NB4 (cell line): ENCODE results near the gene ATG101.

Experiments used
- POLR2A ChIP-seq: IDR thresholded peaks from 2 replicates; pipeline ENCODE4 v1.6.1; 2011; ENCODE audit warnings: mild to moderate bottlenecking; ENCODE audit not compliant: insufficient read length; ENCODE audit errors: extremely low read depth
- TF ChIP-seq, protein P1 (sequence below): IDR thresholded peaks from 2 replicates; pipeline ENCODE4 v1.6.1; 2011; ENCODE audit warnings: low read depth, low read length
- TF ChIP-seq, protein P2 (sequence below): IDR thresholded peaks from one replicate; pipeline ENCODE4 v1.5.1; 2012; ENCODE audit warnings: low read depth, low read length

DNA sequence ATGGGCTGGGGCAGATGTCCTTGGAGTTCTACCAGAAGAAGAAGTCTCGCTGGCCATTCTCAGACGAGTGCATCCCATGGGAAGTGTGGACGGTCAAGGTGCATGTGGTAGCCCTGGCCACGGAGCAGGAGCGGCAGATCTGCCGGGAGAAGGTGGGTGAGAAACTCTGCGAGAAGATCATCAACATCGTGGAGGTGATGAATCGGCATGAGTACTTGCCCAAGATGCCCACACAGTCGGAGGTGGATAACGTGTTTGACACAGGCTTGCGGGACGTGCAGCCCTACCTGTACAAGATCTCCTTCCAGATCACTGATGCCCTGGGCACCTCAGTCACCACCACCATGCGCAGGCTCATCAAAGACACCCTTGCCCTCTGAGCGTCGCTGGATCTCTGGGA, 7.0 kb downstream of the ATG101 start:
- TF ChIP-seq, protein P1, sequence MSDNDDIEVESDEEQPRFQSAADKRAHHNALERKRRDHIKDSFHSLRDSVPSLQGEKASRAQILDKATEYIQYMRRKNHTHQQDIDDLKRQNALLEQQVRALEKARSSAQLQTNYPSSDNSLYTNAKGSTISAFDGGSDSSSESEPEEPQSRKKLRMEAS: no peak
- TF ChIP-seq, protein P2, sequence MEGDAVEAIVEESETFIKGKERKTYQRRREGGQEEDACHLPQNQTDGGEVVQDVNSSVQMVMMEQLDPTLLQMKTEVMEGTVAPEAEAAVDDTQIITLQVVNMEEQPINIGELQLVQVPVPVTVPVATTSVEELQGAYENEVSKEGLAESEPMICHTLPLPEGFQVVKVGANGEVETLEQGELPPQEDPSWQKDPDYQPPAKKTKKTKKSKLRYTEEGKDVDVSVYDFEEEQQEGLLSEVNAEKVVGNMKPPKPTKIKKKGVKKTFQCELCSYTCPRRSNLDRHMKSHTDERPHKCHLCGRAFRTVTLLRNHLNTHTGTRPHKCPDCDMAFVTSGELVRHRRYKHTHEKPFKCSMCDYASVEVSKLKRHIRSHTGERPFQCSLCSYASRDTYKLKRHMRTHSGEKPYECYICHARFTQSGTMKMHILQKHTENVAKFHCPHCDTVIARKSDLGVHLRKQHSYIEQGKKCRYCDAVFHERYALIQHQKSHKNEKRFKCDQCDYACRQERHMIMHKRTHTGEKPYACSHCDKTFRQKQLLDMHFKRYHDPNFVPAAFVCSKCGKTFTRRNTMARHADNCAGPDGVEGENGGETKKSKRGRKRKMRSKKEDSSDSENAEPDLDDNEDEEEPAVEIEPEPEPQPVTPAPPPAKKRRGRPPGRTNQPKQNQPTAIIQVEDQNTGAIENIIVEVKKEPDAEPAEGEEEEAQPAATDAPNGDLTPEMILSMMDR: no peak
- TF ChIP-seq POLR2A: no peak
